GM12864 (cell line): ENCODE data around the gene SLC15A1.
"Not testable (repeated sequence)": the region's sequence is repeated elsewhere in the genome, so short reads cannot be mapped to it uniquely, and the experiment has no call there.

Experiments
- DNase-seq: peaks from one replicate; pipeline ENCODE4 v3.0.0-alpha.2; 2011; ENCODE audit warnings: low read depth
- H3K4me3 ChIP-seq: 2 replicates; pipeline ENCODE4 v1.5.1; 2011; ENCODE audit warnings: mild to moderate bottlenecking, low read depth, low read length, control low read depth
- TF ChIP-seq, protein P1 (sequence below): IDR thresholded peaks from 2 replicates; pipeline ENCODE4 v1.5.1; 2011; ENCODE audit warnings: low read depth, mild to moderate bottlenecking, moderate library complexity, low read length, control low read depth, inconsistent platforms; ENCODE audit errors: missing control alignments

SLC15A1 gene

DNA sequence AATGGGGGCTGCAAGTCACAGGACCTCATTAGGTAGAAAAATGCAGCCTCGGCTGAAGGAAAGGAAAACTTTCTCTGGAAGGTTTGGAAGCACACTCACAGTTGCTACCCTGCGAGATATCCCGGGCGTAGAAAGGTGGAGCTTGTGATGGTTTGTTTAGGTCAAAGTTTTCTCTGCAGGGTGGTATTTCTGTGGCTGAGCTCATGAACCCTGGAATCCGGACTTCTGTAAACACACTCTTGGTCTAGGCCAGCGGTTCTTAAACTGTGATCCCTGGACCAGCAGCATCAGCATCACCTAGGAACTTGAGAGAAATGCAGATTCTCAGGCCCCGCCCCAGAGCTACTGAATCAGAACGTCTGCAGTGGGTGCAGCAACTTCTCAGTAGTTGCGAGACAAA lies 3.3 kb upstream of the SLC15A1 start:
- no peak for DNase-seq
- H3K4me3 ChIP-seq: no peak overlapping the region
- TF ChIP-seq, protein P1, sequence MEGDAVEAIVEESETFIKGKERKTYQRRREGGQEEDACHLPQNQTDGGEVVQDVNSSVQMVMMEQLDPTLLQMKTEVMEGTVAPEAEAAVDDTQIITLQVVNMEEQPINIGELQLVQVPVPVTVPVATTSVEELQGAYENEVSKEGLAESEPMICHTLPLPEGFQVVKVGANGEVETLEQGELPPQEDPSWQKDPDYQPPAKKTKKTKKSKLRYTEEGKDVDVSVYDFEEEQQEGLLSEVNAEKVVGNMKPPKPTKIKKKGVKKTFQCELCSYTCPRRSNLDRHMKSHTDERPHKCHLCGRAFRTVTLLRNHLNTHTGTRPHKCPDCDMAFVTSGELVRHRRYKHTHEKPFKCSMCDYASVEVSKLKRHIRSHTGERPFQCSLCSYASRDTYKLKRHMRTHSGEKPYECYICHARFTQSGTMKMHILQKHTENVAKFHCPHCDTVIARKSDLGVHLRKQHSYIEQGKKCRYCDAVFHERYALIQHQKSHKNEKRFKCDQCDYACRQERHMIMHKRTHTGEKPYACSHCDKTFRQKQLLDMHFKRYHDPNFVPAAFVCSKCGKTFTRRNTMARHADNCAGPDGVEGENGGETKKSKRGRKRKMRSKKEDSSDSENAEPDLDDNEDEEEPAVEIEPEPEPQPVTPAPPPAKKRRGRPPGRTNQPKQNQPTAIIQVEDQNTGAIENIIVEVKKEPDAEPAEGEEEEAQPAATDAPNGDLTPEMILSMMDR: no peak

DNA sequence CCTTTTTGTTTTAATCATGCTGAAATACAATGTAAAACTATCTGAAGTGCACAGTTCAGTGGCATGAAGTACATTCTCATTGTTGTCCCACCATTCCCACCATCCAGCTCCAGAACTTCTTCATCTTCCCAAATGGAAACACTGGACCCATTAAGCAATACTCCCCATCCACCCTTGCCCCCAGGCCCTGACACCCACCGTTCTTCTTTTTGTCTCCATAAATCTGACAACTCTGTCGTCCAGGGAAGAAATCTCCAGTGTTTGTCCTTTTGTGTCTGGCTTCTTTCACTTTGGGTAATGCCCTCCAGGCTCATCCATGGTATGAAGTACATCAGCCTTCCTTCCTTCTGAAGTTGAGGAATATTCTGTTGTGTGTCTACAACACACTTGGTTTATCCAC lies 2.6 kb upstream of the SLC15A1 start:
- DNase-seq: no peak
- no peak overlapping the region for H3K4me3 ChIP-seq
- TF ChIP-seq, protein P1: no peak

DNA sequence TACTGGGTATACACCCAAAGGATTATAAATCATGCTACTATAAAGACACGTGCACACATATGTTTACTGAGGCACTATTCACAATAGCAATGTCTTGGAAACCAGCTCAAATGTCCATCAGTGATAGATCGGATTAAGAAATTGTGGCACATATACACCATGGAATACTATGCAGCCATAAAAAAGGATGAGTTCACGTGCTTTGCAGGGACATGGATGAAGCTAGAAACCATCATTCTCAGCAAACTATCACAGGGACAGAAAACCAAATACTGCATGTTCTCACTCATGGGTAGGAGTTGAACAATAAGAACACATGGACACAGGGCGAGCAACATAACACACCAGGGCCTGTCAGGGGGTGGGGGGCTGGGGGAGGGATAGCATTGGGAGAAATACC lies 2.0 kb upstream of the SLC15A1 start:
- not testable (repeated sequence) for DNase-seq, H3K4me3 ChIP-seq

DNA sequence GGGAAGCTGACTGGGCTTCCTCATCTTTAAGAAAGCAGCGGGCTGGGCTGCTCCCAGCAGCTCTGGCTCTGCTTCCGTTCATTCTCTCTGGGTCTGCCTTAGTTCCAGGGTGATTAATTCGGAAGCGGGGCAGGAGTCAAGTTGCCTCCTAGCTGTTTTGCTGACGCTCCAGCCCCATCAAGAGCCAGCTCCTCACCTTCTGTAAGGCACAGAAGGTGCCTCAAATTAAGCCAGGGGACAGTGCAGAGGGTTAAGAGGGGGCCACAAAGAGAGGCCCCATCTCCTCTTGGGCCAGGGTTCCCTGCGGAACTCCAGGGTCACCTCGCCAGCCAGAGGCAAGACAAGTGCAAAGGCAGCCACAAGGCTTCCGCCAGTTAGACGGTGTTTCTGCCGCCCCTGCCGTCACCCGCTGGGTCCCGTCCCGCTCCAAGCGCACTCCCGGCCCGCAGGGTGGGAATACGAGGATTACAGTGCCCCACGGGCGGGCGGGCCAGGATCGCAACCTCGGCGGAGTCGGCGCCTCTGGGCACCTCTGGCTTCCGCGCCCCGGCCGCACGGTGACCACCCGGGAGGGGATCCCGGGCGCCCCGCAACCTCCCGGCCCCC lies 508 bp downstream of the SLC15A1 start:
- no peak for DNase-seq

DNA sequence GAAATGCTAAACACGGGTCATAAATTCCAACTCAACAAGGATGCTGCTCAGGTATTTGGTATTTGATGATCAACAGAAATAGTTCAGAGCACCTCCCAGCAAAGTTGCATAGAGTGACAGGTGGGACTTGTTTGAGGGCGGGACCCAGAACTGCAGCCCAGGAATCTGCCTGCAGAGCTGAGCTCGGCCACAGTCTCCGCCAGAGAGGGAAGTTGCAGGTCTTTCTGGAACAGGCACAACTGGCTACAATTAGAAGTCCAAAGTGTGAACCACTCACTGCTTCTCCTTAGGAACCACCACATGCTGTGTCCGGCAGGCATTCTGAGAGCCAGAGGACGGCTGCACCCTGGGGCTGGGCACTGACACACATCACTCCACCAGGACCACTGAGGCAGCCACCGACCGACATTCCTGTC lies 1.1 kb downstream of the SLC15A1 start:
- TF ChIP-seq, protein P1: no peak
- H3K4me3 ChIP-seq: no peak overlapping the region
- DNase-seq: no peak

More for the DNA sequence above, 508 bp downstream of the SLC15A1 start:
- no peak overlapping the region for H3K4me3 ChIP-seq
- TF ChIP-seq, protein P1: no peak

DNA sequence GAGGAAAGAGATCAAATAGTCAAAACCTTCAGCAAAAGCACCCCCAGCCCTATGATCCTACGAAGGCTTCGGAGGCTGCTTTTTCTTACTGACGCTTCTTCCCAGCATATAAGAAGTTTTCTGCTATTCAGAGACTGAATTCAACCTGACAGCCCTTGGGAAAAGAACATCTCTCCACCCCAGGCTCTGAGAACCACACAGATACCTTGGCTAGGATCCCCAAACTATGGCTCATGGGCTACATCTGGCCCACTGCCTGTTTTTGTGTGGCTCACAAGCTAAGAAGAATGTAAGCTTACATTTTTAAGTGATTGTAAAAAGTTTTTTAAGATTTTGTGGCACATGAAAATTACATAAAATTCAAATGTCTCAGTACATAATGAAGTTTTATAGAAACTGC lies 3.0 kb downstream of the SLC15A1 start:
- H3K4me3 ChIP-seq: no peak overlapping the region
- DNase-seq: no peak
- TF ChIP-seq, protein P1: no peak

DNA sequence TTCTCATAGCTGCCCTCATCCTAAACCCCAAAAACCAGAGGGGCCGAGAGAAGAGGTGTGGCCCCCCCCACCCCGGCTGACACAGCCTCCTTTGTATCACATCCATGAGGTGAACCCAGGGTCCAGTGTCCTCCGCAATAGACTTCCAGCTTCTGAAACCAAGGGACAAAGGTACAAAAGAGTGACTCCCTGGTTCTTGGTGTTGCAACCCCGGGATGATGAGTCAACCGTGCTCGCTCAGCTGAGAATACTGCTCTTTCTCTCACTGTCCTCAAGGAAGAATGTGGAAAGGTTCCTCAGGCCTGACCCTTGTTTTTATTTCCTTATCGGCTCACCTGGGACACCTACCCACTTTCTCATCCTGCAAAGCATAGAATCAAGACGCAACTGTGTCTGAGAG lies 5.5 kb downstream of the SLC15A1 start:
- no peak for DNase-seq
- TF ChIP-seq, protein P1: no peak

More for the DNA sequence above, 5.5 kb downstream of the SLC15A1 start:
- no peak overlapping the region for H3K4me3 ChIP-seq
